HT1080 (cell line): ENCODE results near the gene TACO1. TPM values are rescaled to one million over a fixed set of nuclear protein-coding genes. Genes with fewer than 3 reads are reported as not detected.

Experiments
- DNase-seq: peaks from one replicate; pipeline ENCODE4 v3.0.0-alpha.2; 2015; ENCODE audit warnings: low read depth
- polyA plus RNA-seq, 2 experiments: library from polyadenylated mRNA; depleted of rRNA; stranded (reverse); fragments of >200 nt; gene quantifications; 2 replicates each; pipeline ENCODE4 v1.2.3, GENCODE V29; 2015
- total RNA-seq: library from RNA; depleted of rRNA; stranded (reverse); fragments of >200 nt; shearing (Covaris generic); gene quantifications from 2 replicates; pipeline ENCODE4 v1.2.3, GENCODE V29; 2014; rRNA removed

The TACO1 gene
- 32.6 and 35.0 TPM in 2 replicates for total RNA-seq
- polyA plus RNA-seq (2015; cell fraction: cytosol; rRNA removed) = 25.3 and 31.2 TPM in 2 replicates
- 17.5 and 19.9 TPM in 2 replicates for polyA plus RNA-seq (2015; cell fraction: nucleus; rRNA removed)

DNA sequence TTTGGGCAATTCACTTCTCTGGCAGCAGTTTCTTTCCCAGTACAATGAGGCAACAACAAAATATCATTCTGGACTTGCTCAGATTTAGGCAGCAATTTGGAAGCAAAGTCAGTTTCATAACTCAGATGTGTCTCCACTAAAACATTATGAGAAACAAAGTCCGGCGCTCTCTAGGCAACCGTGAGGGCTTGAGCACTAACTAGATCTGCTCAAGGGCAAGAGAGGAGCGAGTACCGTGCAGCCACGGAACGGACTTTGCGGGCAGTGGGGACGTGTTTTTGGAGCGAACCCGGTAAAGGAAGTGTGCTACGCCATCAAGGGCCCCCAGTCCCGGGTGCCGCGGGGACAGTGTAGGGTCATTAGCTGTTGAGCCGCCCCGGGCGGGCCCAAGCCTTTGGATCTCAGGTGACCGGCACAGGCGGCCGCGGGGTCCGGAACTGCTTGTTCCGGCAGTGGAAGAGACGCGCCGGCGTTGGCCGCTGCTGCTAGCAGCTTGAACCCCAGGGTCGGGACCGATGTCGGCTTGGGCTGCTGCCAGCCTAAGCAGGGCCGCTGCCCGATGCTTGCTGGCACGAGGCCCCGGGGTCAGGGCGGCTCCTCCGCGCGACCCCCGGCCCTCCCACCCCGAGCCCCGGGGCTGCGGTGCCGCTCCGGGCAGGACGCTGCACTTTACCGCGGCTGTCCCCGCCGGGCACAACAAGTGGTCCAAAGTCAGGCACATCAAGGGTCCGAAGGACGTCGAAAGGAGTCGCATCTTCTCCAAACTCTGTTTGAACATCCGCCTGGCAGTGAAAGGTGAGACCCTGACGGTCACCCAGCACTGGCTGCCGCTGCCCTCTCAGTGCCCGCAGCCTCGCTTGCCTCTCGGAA, at the start of gene TACO1:
TSS of gene TACO1 (plus strand) at position 327 of the 870 bp plus-strand sequence. CDS start at position 516, 189 bp downstream.
- peak; percentile 72 for DNase-seq

DNA sequence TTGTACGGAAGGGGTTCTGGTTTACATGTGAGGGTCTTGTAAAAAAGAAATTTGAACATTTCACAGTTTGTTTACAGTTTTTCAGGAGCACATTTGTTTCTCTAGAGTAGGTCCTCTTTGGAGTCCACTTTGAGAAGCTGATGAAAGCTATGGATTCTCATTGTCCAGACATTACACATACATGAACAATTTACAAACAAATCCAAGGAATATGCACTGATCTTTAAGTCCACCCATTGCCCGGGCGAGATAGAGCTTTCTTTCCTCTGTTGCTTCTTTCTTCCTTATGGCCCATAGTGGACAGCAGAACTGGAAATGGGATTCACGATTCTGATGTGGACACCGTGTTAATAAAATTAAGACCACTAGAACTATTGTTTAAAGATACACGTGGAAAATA, 48.5 kb upstream of the TACO1 start:
- no peak for DNase-seq

DNA sequence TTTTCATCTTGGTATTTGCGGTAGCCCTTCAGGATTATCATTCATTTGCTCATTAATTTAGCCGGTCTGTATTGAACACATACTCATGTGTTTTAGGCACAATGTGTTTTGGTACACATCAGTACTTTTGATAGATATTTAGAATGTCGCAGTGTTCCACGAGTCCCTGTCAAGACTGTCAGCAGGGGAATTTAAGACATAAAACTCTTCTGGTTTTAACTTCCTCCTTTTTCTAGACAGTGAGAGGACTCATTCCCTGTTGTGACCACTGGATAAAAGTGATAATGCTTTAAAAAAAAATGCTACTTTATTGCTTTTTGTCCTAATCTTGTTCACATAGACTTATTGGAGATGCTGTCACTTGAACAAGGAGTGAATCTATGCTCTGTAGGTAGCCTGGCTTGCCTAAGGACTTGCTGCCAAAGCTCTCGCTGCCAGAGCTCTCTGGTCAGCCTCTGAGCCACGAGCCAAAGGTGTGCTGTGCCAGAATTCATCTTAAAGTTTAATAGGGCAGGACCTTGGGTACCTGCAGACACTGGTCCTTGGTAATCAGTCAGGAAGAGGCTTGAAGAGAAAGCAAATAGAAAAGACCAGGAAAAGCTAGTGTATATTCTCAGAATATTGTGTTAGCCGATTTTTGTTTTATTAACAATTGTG, 45.1 kb upstream of the TACO1 start:
- DNase-seq = no peak

DNA sequence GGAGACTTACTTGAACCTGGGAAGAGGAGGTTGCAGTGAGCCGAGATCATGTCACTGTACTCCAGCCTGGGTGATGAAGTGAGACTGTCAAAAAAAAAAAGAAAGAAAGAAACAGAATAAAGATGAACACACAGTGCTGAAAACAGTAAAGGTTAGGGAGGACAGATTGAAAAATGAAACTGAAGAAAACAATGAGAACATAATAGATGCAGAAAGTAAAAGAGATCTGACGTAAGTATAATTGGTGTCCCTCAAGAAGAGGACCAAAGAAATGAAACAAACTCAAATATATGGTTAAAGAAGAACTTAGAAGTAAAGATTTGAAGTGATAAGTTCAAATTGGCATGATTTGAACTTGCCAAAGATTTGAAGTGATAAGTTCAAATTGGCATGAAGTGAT, 43.3 kb upstream of the TACO1 start:
- DNase-seq = no peak

DNA sequence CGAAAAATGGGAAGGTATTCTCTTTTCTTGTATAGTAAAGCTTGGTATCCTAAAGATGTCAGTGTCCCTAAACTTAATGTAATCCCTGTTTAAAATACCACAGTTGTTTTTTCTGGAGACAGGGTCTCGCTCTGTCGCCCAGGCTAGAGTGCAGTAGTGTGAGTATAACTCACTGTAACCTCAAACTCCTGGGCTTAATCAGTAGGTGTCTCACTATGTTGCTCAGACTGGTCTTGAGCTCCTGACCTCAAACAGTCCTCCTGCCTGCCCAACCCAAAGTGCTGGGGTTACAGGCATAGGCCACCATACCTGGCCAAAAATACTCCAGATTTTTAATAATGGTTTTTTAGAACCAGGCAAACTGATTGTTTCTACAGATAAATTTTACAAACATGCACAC, 42.3 kb upstream of the TACO1 start:
- DNase-seq = no peak

DNA sequence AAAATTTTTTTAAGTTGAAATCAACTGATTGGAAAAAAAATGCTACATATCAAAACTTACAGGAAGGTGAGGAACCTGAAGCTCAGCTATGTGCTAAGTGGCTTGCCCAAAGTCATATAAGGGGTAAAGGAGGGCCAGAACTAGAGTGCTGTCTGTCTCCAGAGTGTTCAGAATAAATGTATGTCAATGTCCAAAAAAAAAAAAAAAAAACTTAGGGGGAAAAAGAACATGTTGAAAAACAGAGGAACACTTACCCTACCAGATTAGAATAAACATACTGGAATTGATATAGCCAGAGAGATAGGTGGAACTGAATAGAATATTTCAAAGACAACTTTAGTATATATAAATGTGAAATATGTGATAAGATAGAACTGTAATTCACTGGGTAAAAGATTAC, 38.9 kb upstream of the TACO1 start:
- DNase-seq = no peak

DNA sequence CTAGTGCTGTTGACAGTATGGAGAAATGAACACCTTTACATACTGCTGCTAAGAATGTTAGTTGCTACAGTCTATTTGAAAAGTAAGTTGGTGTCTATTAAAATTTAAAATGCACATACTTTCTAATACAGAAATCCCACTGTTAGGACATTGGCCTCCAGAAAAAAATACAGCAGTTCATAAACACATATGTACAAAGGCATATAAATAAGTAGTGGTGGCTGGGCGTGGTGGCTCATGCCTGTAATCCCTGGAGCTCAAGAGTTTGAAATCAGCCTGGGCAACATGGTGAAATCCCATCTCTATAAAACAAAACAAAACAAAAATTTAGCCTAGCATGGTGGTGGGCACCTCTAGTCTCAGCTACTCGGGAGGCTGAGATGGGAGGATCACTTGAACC, 37.4 kb upstream of the TACO1 start:
- no peak for DNase-seq

DNA sequence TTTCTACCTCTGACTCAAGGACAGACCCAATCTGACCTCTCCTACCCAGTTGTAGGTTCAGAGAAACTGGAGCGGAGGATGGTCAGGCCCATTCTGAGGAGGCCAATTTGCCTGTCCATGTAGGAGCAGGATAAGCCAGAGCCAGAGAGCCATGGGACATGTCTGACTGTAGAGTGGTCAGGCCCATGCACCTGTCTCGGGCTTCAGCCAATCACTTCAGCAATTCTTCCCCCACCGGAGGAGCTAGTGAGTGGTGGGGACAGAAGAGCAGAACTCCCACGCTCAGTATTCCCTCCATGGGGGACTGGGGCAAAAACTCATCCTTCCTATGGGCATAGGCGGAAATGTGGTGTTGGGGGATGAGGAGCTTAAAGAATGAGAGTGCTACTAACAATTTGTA, 36.1 kb upstream of the TACO1 start:
- no peak for DNase-seq

DNA sequence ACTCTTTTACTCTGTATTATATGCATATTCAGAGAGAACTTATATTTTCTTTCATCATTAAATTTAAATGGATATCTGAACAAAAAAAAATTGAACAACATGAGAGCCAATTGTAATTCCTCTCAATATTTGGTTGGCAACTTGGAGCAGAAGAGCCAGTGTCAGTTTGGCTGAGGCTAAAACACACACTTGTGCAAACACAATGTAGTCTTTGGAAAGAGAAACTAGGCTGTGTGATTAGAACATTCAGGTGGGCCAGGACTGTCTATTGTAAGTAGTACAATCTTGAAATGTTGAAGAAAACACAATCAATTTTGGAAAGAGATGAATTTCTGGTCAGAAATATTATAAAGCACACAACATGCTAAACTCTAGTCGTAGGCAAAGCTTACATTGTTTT, 33.5 kb upstream of the TACO1 start:
- DNase-seq = no peak

DNA sequence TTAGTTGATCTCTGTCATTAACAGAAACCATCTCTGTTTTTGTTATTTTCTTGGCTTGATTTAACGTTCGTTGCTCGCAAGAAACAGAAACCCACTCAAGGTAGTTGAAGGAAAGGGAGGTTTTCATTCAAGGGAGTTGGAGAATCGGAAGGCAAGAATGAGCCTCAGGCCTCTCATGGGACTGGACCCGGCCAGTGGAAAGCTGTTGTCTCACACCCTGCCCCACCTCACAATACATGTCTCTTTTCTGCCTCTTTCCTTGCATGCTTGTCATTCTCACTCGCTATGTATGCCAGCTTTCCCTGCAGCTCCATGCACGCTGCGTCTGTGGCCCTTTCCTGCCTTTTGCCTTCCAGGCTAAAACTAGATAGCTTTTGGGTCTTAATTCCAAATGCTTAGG, 32.1 kb upstream of the TACO1 start:
- DNase-seq = no peak

DNA sequence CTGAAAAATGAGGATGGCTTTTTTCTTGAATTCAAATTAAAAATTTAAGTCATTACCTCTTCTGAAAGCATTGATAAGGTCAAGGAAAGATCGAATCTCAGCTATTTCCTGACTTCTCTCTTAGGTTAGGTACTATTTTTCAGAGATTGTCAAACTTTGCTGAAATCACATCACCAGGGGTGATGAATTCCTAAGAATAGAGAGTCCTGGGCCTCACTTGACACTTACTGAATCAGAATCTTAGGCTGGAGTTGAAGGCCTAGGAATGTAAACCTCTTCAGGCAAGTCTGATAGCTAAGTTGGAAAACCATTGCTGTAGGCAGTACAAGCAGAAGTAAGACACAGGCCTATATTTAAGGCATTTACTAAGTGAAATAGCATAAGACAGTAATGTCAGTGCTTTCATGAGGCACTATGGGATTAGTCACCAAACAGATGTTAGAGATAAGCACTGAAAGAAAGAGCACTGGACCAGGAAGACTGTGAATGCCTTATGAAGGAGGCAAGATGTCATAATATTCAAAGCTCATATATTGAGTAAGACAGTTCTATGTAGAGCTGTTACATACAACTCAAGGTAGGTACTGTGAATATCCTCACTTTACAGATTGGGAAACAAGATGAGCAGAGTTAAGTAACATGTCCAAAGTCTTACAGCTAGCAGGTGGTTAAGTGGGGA, 28.9 kb upstream of the TACO1 start:
- DNase-seq = peak; percentile 45

DNA sequence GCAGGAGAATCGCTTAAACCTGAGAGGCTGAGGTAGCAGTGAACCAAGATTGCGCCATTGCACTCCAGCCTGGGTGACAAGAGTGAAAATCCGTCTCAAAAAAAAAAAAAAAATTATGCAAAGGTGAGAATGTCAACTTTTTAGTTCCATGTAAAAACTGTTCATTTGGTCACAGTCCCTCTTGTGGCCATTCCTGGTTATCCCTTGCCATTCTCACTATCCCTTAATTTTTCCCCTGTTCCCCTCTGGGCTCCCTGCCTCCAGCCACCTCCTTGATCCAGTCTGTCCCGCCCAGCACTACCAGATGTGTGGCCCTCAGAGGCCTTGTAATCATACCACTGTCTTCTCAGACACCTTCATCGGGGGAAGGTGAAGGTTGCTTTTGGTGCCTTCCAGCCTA, 27.1 kb upstream of the TACO1 start:
- DNase-seq = no peak

DNA sequence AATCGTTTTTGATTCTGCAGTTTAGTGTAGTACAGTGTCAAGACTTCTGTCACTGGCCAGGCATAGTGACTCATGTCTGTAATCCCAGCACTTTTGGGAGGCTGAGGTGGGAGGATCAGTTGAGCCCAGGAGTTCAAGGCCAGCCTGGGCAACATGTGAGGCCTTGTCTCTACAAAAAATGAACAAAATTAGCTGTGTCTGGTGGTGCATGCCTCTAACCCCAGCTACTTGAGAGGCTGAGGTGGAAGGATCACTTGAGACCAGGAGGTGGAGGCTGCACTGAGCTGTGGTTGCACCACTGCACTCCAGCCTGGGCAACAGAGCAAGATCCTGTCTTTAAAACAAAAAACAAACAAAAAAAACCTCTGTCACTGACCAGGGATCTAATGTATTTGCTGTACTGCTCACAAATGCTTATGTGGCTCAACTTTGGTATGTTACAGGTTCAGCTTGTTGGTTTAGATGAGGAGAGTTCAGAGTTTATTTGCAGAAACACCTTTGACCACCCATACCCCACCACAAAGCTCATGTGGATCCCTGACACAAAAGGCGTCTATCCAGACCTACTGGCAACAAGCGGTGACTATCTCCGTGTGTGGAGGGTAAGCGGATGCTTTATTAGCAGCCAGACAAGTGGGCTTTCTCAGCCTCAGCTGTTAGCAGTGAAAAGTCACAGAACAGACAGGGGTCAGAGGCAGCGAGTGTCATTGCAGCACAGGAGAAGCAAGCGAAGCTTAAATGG, 22.5 kb upstream of the TACO1 start:
- no peak for DNase-seq

DNA sequence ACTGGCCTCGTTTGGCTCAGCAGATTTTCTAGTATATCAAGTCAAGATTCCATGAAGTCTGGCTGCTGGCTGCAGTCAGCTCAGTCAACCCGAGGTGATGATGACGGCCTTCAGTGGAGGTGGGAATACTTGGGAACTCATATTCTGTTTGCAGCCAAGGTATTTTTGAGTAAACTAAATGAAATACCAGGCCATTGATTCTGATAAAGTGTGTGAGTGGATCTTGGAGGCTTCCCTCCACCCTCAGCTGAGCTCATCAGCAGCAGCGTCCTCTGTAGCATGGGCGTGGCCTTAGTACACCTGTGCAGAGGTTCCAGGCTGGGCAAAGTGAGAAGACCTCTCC, 22.0 kb upstream of the TACO1 start:
- DNase-seq = no peak

DNA sequence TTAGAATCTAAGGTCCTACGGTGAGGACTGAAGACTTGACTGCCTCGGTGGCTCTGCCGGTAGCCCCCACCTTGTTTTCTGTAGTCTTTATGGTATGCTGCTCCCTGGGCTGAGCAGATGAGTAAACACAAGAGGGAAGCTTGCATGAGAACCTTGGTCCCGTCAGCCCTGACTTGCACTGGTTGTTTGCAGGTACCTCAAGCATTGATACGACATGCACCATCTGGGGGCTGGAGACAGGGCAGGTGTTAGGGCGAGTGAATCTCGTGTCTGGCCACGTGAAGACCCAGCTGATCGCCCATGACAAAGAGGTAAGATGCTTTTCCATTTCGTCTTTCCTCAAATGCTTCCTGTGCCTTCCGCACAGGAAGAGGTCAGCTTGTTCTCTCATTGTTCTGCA, 21.1 kb upstream of the TACO1 start:
- DNase-seq = no peak

DNA sequence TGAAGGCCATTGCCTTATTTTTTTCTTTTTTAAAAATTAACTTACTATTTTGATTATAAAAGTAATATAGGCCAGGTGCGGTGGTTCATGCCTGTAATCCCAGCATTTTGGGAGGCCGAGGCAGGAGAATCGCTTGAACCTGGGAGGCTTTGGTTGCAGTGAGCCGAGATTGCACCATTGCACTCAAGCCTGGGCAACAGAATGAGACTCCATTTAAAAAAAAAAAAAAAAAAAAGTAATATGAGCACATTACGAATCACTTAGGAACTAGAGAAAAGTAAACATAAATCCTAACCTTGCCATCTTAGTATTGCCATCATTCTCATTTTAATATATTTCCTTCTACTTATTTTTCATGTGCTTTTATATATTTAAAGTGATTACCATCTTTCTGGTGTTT, 12.9 kb upstream of the TACO1 start:
- DNase-seq = peak; percentile 23

DNA sequence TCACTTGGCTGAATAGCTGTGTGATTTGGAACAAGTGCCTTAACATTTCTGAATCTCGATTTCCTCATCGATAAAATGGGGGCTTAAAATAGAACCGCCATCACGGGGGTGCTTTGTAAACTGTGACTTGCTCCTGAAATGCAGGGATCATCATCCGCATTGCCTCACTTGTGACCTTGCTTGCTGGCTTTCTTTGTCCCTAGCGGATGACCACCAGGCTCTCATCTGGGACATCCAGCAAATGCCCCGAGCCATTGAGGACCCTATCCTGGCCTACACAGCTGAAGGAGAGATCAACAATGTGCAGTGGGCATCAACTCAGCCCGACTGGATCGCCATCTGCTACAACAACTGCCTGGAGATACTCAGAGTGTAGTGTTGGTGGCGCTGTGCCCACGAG, 11.9 kb upstream of the TACO1 start:
- DNase-seq = no peak

DNA sequence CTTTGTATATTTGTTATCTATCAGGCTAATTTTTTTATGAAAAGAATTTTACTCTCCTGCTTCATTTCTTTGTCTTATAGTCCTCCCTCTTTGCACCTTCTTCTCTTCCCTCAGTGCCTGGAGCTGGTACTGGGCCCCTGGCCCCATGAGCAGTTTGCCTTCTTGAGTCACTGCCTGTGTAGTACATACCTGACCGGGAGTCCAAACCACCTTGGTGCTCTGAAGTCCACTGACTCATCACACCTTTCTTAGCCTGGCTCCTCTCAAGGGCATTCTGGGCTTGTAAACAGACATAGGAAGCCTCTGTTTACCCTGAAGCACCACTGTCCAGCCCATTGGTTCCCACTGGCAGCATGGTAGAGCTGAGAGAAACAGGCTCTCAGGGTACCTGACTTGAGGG, 11.0 kb upstream of the TACO1 start:
- DNase-seq = no peak

DNA sequence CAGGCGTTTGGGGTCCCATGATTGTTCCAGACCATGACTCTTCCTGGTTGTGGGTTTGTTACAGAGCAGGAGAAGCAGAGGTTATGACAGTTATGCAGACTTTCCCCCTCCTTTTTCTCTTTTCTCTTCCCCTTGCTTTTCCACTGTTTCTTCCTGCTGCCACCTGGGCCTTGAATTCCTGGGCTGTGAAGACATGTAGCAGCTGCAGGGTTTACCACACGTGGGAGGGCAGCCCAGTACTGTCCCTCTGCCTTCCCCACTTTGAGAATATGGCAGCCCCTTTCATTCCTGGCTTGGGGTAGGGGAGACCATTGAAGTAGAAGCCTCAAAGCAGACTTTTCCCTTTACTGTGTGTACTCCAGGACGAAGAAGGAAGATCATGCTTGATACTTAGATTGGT, 7.9 kb upstream of the TACO1 start:
- no peak for DNase-seq

DNA sequence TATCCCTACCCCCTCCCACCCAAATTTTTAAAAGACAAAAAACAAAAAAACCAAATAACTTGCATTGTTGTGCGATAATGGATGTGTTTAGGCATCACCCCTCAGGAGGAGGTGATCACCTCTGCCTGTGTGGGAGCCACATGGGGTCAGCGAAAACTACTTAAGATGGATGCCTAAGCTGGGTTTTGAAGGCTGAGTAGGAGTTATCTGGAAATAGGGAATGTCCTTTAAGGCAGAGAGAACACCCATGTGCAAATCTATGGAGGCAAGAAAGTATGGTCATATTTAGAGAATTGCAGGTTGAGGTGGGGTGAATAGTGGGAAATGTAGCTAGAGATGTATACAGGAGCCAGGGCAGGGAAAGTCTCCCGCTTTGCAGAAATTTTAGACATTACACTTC, 5.6 kb upstream of the TACO1 start:
- DNase-seq = no peak

DNA sequence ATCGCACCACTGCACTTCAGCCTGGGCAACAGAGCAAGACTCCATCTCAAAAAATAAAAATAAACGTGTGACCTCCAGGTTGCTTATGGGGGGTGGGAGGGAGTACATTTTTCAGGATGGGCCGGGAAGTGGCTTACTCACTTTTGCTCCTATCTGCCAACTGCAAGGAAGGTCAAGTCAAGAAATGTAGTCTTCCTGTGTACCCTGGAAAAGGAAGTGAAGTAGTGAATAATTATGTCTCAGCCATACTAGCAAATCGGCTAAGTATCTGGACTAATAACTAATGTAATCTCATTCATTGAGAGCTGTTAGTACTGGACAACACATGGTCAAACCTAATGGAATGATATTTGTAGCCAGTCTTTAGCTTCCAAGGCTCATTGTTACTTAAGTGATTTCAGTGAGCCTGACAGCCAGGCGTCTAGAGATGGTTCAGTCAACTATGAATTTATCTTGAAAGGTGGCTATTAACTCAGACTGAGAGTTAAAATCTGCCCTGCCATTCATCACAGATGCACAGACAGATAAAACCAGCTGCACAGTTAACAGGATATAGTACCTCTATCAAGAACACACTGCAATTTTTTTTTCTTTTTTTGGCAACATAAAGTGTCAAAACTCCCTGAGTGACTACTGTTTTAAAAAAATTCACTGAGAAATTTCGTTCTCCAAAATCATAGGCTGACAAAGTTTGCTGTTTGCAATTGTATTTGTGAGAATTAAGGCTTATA, 3.7 kb upstream of the TACO1 start:
- no peak for DNase-seq
